Muscle of leg (tissue), 16 donors: ENCODE data around the gene PRR20D. TPM values are rescaled to one million over a fixed set of nuclear protein-coding genes. Genes with fewer than 3 reads are reported as not detected.
A peak's percentile ranks its signal among the peaks of the same experiment; 100 is the strongest.
"Not testable (repeated sequence)": the region's sequence is repeated elsewhere in the genome, so short reads cannot be mapped to it uniquely, and the experiment has no call there.

ENCODE experiments used
- DNase-seq: peaks from one replicate; pipeline ENCODE4 v3.0.0; 2013
- H3K27ac ChIP-seq: one replicate; pipeline ENCODE4 v1.5.1; 2013; ENCODE audit warnings: mild to moderate bottlenecking, low read length, control low read depth
- H3K27me3 ChIP-seq: one replicate; pipeline ENCODE4 v1.6.1; 2013; ENCODE audit warnings: low read length; ENCODE audit not compliant: control insufficient read depth, insufficient read depth
- H3K36me3 ChIP-seq: one replicate; pipeline ENCODE4 v1.6.1; 2013; ENCODE audit warnings: low read length; ENCODE audit not compliant: control insufficient read depth, insufficient read depth
- H3K4me1 ChIP-seq: one replicate; pipeline ENCODE4 v1.6.1; 2013; ENCODE audit warnings: low read length; ENCODE audit not compliant: control insufficient read depth, insufficient read depth
- H3K4me3 ChIP-seq: one replicate; pipeline ENCODE4 v1.5.1; 2013; ENCODE audit warnings: low read length, control low read depth
- H3K9me3 ChIP-seq: replicated peaks from 2 replicates; pipeline ENCODE4 v1.6.1; 2013; ENCODE audit warnings: low read depth, low read length; ENCODE audit not compliant: control insufficient read depth
- WGBS: methylation state at CpG from one replicate; pipeline ENCODE4 v1.1.5; 2013; ENCODE audit warnings: missing lambda C conversion rate; ENCODE audit not compliant: insufficient coverage; 5-methylcytosine and 5-hydroxymethylcytosine counted together
- long read RNA-seq, 11 donors: transcript quantifications; one replicate each; lab custom pipeline, GENCODE V29; 2026
- polyA plus RNA-seq, 8 donors: library from polyadenylated mRNA; unstranded; fragments of 120-200 nt; gene quantifications; one replicate each; pipeline versions ENCODE4 v1.2.1 to v1.2.3, GENCODE V29; 2013; ENCODE audit warnings: inconsistent platforms in 1 of 8, low replicate concordance in 1 of 8; ENCODE audit not compliant: insufficient read length in 8 of 8, insufficient read depth in 1 of 8
- total RNA-seq: library from RNA; stranded (reverse); fragments of 120-200 nt; gene quantifications from one replicate; pipeline ENCODE4 v1.2.4, GENCODE V29; 2013

Gene PRR20D
- total RNA-seq (not detected), polyA plus RNA-seq (not detected)
- long read RNA-seq, donor 1, result 0 reads
- long read RNA-seq, donor 2, result 0 reads
- long read RNA-seq, donor 3, result 0 reads
- long read RNA-seq, donor 4, result 0 reads
- long read RNA-seq, donor 5, result 0 reads
- long read RNA-seq, donor 6, result 0 reads
- long read RNA-seq, donor 7, result 0 reads
- long read RNA-seq, donor 8, result 0 reads
- long read RNA-seq, donor 9, result 0 reads
- long read RNA-seq, donor 10, result 0 reads
- long read RNA-seq, donor 11, result 0 reads

GRCh38 chr13:57160332-57160731 is at the start of gene PRR20D:
TSS of gene PRR20D (plus strand) at chr13:57160632. CDS start at chr13:57161019, 387 bp downstream.
- not testable (repeated sequence) for H3K27me3 ChIP-seq, H3K36me3 ChIP-seq, H3K4me1 ChIP-seq, DNase-seq, H3K9me3 ChIP-seq, H3K27ac ChIP-seq, H3K4me3 ChIP-seq
- WGBS, result no CpG with 5 or more reads among the region's 22 CpGs

DNA sequence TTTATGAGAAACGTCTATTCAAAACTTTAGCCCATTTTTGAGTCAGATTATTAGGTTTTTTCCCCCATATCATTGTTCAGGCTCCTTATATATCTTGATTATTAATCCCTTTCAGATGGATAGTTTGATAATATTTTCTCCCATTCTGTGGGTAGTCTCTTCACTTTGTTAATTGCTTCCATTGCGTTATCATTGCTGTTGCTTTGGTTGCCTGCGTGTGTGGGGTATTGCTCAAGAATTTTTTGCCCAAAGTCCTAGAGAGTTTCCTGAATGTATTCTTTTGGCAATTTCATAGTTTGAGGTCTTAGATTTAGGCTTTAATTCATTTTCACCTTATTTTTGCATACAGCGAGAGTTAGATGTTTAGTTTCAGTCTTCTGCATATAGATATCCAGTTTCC is 45.5 kb upstream of the PRR20D start:
- Histone ChIP-seq H3K27me3 (no peaks in the 10 kb centered on the region), H3K4me3 (no peak overlapping the region), H3K4me1 (no peaks in the 10 kb centered on the region), H3K27ac (no peak overlapping the region), H3K9me3 (no peaks in the 10 kb centered on the region), H3K36me3 (no peaks in the 10 kb centered on the region)
- no CpG with 5 or more reads among the region's 4 CpGs for WGBS
- DNase-seq, result no peak

- Histone ChIP-seq H3K4me3 (no peak overlapping the region), H3K4me1 (no peaks in the 10 kb centered on the region), H3K36me3 (no peaks in the 10 kb centered on the region), H3K27ac (peak overlapping the region; percentile 68), H3K27me3 (no peaks in the 10 kb centered on the region), H3K9me3 (no peaks in the 10 kb centered on the region)
- WGBS, result no CpG with 5 or more reads among the region's 1 CpG
- DNase-seq, result peak; percentile 95
Observed at GRCh38 chr13:57123681-57124080, 36.8 kb upstream of the PRR20D start.

GRCh38 chr13:57128909-57129308 is 31.5 kb upstream of the PRR20D start:
- no peaks in the 10 kb centered on the region for H3K4me1 ChIP-seq
- DNase-seq, result no peak
- WGBS, result 74% methylated on average over 3 of the region's 6 CpGs
- H3K4me3 ChIP-seq, result no peak overlapping the region
- no peaks in the 10 kb centered on the region for H3K36me3 ChIP-seq
- H3K9me3 ChIP-seq, result no peaks in the 10 kb centered on the region
- no peak overlapping the region for H3K27ac ChIP-seq
- H3K27me3 ChIP-seq, result no peaks in the 10 kb centered on the region

- Histone ChIP-seq H3K36me3 (no peaks in the 10 kb centered on the region), H3K27ac (no peak overlapping the region), H3K4me1 (no peaks in the 10 kb centered on the region), H3K4me3 (no peak overlapping the region), H3K9me3 (no peaks in the 10 kb centered on the region), H3K27me3 (no peaks in the 10 kb centered on the region)
- 50% methylated on average over 2 of the region's 2 CpGs for WGBS
- DNase-seq, result no peak
Observed at GRCh38 chr13:57136093-57136492, 24.3 kb upstream of the PRR20D start.

GRCh38 chr13:57137585-57137984 is 22.8 kb upstream of the PRR20D start:
- no peak overlapping the region for H3K4me3 ChIP-seq
- no peaks in the 10 kb centered on the region for H3K9me3 ChIP-seq
- no peaks in the 10 kb centered on the region for H3K36me3 ChIP-seq
- 62% methylated on average over 2 of the region's 4 CpGs for WGBS
- H3K27me3 ChIP-seq, result no peaks in the 10 kb centered on the region
- no peak for DNase-seq
- H3K27ac ChIP-seq, result no peak overlapping the region
- no peaks in the 10 kb centered on the region for H3K4me1 ChIP-seq

DNA sequence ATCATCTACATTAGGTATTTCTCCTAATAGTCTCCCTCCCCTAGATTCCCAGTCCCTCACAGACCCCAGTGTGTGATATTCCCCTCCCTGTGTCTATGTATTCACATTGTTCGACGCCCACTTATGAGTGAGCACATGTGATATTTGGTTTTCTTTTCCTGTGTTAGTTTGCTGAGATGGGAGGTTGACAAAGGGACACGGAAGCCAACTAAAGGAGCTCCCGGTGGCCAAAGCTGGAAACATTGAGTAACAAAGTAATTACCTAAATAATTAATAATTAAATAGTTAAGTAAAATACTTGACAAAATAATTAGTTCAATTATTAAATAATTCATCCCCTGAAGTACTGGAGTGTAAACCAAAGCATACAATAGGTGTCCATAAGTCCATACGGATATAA is 21.4 kb upstream of the PRR20D start:
- Histone ChIP-seq H3K4me3 (no peak overlapping the region), H3K27ac (no peak overlapping the region), H3K36me3 (no peaks in the 10 kb centered on the region), H3K4me1 (no peaks in the 10 kb centered on the region), H3K27me3 (no peaks in the 10 kb centered on the region), H3K9me3 (no peaks in the 10 kb centered on the region)
- no CpG with 5 or more reads among the region's 5 CpGs for WGBS
- DNase-seq, result no peak

DNA sequence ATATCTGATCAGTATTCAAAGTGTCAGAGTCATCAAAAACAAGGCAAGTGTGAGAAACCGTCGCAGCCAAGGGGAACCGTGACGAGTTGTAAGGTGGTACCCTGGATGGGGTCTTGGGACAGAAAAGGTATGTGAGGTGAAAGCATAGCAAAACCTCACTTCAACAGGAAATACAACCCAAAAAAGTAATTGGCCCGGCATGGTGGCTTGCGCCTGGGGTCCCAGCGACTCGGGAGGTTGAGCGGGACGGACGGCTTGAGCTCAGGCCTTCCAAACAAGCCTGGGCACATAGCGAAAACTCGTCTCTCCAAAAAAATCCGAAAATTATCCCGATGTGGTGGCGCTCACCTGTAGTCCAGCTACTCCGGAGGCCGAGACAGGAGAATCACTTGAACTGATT is 20.7 kb upstream of the PRR20D start:
- not testable (repeated sequence) for H3K27ac ChIP-seq, H3K9me3 ChIP-seq, H3K4me1 ChIP-seq, H3K4me3 ChIP-seq, H3K27me3 ChIP-seq, H3K36me3 ChIP-seq, DNase-seq
- WGBS, result 80% methylated on average over 2 of the region's 18 CpGs

DNA sequence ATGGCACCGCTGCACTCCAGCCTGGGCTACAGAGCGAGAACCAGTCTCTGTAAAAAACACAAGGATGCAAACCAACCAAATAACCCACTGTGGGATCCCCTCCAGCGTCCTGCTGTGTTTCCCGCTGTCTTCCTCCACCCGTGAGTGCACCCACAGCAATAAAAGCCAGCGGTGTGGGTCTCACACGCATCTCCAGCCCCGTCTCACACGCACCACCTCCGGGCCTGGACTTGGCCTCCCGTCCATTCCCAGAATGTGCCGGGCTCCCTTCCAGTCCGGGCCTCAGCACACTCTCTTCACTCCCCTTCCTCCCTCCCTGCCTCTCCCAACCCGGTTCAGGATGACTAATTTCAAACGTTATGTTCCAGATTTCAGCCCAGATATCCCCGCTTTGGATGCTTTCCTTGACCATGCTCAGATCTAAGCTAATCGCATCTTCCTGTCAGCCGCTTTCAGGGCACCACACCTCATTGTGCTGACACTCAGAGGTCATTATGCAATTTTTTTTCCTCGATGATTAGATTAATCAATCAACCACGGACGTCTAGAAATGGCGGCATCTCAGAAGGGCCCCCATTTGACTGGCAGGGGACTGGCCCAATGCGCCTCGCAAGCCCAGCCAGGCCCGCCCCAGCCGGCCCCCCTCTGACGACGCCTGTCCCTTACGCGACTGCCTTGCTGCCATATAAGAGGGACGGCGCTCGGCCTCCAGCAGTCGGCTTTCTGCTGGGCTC is 20.0 kb upstream of the PRR20D start, which contains the start of gene PRR20A:
Gene PRR20A (plus strand): TSS at position 684 of the 734 bp plus-strand sequence. CDS start 387 bp downstream, outside the sequence.
- H3K36me3 ChIP-seq, H3K9me3 ChIP-seq, H3K4me3 ChIP-seq, H3K27me3 ChIP-seq, DNase-seq, H3K27ac ChIP-seq, H3K4me1 ChIP-seq: not testable (repeated sequence)
- 100% methylated on average over 3 of the region's 34 CpGs for WGBS

- no CpG with 5 or more reads among the region's 22 CpGs for WGBS
- not testable (repeated sequence) for H3K27me3 ChIP-seq, H3K4me1 ChIP-seq, DNase-seq, H3K36me3 ChIP-seq, H3K9me3 ChIP-seq, H3K4me3 ChIP-seq, H3K27ac ChIP-seq
Observed at GRCh38 chr13:57147188-57147587, 13.2 kb upstream of the PRR20D start, which contains the start of gene PRR20B. TSS of gene PRR20B (plus strand) at chr13:57147488. CDS start at chr13:57147875, 387 bp downstream.
